Brain microvascular endothelial cell (primary cell): ENCODE data around the gene HES5.

Source experiments
- DNase-seq: peaks from one replicate; pipeline ENCODE4 v3.0.0-alpha.2; 2020
- H3K27ac ChIP-seq: fragments of 250-450 bp; sonication (Bioruptor Pico); 2 replicates; pipeline ENCODE4 v1.5.1; 2020; ENCODE audit warnings: mild to moderate bottlenecking, moderate library complexity
- H3K27me3 ChIP-seq: fragments of 250-450 bp; sonication (Bioruptor Pico); replicated peaks from 2 replicates; pipeline ENCODE4 v1.5.1; 2020; ENCODE audit warnings: mild to moderate bottlenecking
- H3K36me3 ChIP-seq: fragments of 250-450 bp; sonication (Bioruptor Pico); replicated peaks from 2 replicates; pipeline ENCODE4 v1.5.1; 2020; ENCODE audit warnings: mild to moderate bottlenecking
- H3K4me3 ChIP-seq: 2 replicates; pipeline ENCODE4 v1.5.1; 2011; ENCODE audit warnings: low read depth, mild to moderate bottlenecking, control low read depth, low read length, moderate library complexity
- CTCF ChIP-seq: IDR thresholded peaks from 2 replicates; pipeline ENCODE4 v1.5.1; 2011; ENCODE audit warnings: low read depth, mild to moderate bottlenecking, moderate library complexity, low read length, control low read depth, inconsistent platforms; ENCODE audit errors: missing control alignments
- in situ Hi-C: cut with HindIII; loops from 2 replicates; pipeline ENCODE4 v1.10.0; 2017; ENCODE audit warnings: low sequenced_read_pairs, low pct_ligation_motif_present

The HES5 gene

DNA sequence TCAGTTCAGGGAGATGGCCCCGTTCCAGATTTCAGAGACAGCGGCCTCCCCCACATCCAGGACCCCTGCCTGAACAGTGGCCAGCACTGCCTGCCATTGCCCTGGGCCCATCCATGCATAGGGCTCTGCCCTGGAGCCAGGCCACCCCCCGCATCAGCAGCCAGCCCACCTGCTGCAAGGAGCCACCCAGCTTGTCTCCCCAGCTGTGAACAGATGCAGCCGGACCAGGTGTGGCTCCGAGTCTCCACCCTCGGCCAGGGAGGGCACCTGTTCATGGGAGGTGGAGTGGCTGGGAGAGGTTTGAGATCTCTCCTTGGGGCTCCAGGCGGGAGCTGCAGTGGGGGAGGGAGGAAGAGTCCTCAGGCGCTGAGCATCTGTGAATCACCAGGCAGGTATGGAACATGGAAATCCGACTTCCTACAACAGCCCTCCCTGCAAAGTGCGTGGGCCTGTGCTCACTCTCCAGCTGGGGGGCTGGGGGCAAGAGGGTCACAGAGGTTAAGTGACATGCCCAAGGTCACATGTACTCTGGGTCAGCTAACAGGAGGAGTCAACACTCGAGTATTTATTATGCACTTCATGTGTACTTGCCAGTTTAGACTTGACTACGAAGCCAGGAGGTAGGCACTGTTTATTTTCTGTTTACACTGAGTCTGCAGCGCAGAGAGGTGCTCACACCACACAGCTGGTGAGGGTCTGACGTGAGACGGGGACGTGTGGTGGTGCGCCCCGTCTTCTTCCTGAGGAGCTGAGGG lies 4.8 kb upstream of the HES5 start:
- no peak for DNase-seq
- Histone ChIP-seq H3K4me3 (no peak overlapping the region), H3K27me3 (peaks cover 11% of the 10 kb centered on the region), H3K36me3 (no peaks in the 10 kb centered on the region), H3K27ac (no peak overlapping the region)
- in situ Hi-C loops, result no loop called here
- no peak for TF ChIP-seq CTCF

DNA sequence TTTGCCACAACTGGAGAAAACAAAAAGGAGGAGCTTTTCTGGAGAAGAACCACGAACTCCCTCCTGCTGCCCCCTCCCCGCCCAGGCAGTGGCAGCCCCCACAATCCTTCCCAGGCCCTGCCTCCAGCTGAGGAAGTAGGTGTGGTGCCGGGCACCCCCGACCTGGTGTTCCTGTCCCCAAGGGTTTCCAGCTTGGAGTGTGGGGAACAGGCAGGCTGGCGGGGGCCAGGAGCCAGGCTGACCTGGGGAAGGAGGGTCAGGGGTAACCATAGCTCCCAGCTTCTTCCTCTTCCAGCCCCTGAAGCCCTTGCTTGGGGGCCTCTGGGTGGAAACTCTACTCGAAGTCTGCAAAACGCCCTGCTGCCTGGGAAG lies 4.2 kb upstream of the HES5 start:
- H3K27me3 ChIP-seq, result peaks cover 13% of the 10 kb centered on the region
- in situ Hi-C loops, result no loop called here
- H3K4me3 ChIP-seq, result no peak overlapping the region
- no peak for TF ChIP-seq CTCF
- H3K27ac ChIP-seq, result no peak overlapping the region
- H3K36me3 ChIP-seq, result no peaks in the 10 kb centered on the region
- DNase-seq, result no peak

- Histone ChIP-seq H3K4me3 (no peak overlapping the region), H3K27ac (no peak overlapping the region), H3K36me3 (no peaks in the 10 kb centered on the region), H3K27me3 (peaks cover 13% of the 10 kb centered on the region)
- DNase-seq, result no peak
- no peak for TF ChIP-seq CTCF
- in situ Hi-C loops, result no loop called here
Measured at GRCh38 chr1:2533365-2533764, 3.3 kb upstream of the HES5 start.

DNA sequence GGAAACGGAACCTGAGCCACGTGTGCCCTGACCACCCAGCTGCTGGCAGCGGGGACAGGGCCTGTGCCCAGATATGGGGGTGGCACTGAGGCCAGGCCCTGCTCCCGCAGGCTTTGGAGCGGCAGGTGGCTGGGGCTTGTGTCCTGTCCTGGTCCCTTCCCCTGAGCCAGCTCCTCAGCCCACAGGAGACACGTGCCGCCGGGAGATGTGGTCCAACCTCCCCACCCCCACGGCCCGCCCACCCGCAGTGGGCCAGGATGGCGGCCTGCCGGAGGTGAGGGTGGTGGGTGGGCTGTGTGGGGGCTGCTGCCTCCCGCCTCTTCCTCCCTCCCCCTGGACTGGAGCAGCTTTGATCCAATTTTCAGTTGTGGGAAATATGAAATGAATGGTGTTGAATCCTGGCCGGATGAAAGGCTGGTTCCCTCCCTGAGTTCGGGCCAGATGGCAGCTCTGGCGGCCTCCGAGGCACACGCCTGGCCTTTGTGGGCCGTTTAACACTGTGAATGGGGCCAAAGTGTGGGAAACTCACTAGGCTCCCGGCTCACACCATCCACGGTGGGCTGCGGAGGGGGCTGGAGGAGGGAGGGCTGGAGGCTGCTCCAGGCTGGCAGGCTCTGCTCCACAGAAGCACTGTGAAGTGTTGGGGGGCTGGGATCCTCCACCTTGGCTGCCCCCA lies 2.6 kb upstream of the HES5 start:
- Histone ChIP-seq H3K27me3 (peaks cover 13% of the 10 kb centered on the region), H3K4me3 (no peak overlapping the region), H3K36me3 (no peaks in the 10 kb centered on the region), H3K27ac (no peak overlapping the region)
- no peak for DNase-seq
- in situ Hi-C loops, result no loop called here
- no peak for TF ChIP-seq CTCF

DNA sequence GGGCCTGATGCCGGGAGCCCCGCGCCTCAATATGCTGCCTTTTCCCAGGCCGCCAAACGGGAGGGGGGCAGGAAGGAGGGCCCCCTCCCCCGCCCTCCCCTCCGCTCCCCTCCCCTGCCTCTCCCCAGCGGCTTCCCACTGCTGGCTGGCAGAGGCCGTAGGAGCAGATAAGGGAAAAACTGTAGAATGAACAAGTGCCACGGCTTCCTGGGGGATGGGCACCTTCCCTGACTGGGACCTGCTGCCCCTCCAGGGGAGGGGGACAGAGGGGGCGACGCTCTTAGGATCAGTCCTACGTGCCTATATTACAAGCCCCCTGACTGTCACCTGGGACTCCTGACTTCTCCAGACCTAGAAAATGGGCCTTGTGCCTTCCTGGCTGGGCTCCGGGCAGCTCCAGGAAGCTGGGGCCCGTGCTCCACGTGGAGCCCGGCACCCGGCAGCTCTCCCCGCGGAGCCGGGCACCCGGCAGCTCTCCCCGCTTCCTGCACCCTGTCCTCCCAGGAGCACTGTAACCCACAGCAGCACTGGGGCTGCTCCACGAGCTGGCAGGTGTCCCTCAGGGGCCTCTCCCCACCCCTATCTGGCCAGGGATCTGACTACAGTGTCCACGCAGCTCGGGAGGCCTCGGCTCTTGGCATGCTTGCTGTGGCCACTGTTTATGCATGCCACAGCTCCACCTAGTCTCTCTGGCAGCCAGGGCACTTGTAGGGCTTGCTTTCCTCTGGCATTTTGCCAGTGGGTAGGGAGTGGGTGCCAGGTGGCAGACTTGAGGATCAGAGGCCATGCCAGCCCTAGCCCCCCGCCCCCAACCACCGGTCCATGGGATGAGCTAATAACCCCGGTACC lies 674 bp upstream of the HES5 start:
- H3K36me3 ChIP-seq, result no peaks in the 10 kb centered on the region
- in situ Hi-C loops, result no loop called here
- H3K27ac ChIP-seq, result no peak overlapping the region
- DNase-seq, result no peak
- H3K4me3 ChIP-seq, result no peak overlapping the region
- H3K27me3 ChIP-seq, result peaks cover 13% of the 10 kb centered on the region
- TF ChIP-seq CTCF, result no peak
